ENCODE results near the gene ELAVL1.

The ELAVL1 gene

GRCh38 chr19:7943444-7944176 is 61.8 kb downstream of the ELAVL1 start, which contains the start of gene TIMM44:
Gene TIMM44, minus strand, starts transcription at chr19:7943666. Its CDS starts 15 bp downstream, at chr19:7943651.
- in situ Hi-C loops (cut with MboI; ENCODE audit: low sequenced_read_pairs, unreplicated experiment) = no loop called here
- TF ChIP-seq CTCF (IDR thresholded peaks at IDR 0.05; ENCODE audit: borderline replicate concordance, control extremely low read depth, extremely low read depth, insufficient read depth, missing control alignments) = no peak
- DNase-seq (ENCODE audit: low spot score) = peak; percentile 98

GRCh38 chr19:7942981-7943443 is 62.4 kb downstream of the ELAVL1 start:
- in situ Hi-C loops (cut with MboI; ENCODE audit: low sequenced_read_pairs, unreplicated experiment) = no loop called here
- no peak for TF ChIP-seq CTCF (IDR thresholded peaks at IDR 0.05; ENCODE audit: borderline replicate concordance, control extremely low read depth, extremely low read depth, insufficient read depth, missing control alignments)
- DNase-seq (ENCODE audit: low spot score) = no peak

GRCh38 chr19:7941895-7942596 is 63.4 kb downstream of the ELAVL1 start:
- in situ Hi-C loops (cut with MboI; ENCODE audit: low sequenced_read_pairs, unreplicated experiment) = no loop called here
- no peak for TF ChIP-seq CTCF (IDR thresholded peaks at IDR 0.05; ENCODE audit: borderline replicate concordance, control extremely low read depth, extremely low read depth, insufficient read depth, missing control alignments)
- DNase-seq (ENCODE audit: low spot score) = no peak

- in situ Hi-C loops (cut with MboI; ENCODE audit: low sequenced_read_pairs, unreplicated experiment) = no loop called here
Measured at GRCh38 chr19:7940841-7941240, 64.6 kb downstream of the ELAVL1 start.

GRCh38 chr19:7934766-7935165 is 70.7 kb downstream of the ELAVL1 start:
- TF ChIP-seq CTCF (IDR thresholded peaks at IDR 0.05; ENCODE audit: borderline replicate concordance, control extremely low read depth, extremely low read depth, insufficient read depth, missing control alignments) = no peak
- in situ Hi-C loops (cut with MboI; ENCODE audit: low sequenced_read_pairs, unreplicated experiment) = no loop called here
- DNase-seq (ENCODE audit: low spot score) = no peak

More at GRCh38 chr19:7940841-7941240, 64.6 kb downstream of the ELAVL1 start:
- no peak for TF ChIP-seq CTCF (IDR thresholded peaks at IDR 0.05; ENCODE audit: borderline replicate concordance, control extremely low read depth, extremely low read depth, insufficient read depth, missing control alignments)
- no peak for DNase-seq (ENCODE audit: low spot score)

GRCh38 chr19:7933828-7934725 is 71.4 kb downstream of the ELAVL1 start:
- in situ Hi-C loops (cut with MboI; ENCODE audit: low sequenced_read_pairs, unreplicated experiment) = no loop called here
- DNase-seq (ENCODE audit: low spot score) = no peak
- TF ChIP-seq CTCF (IDR thresholded peaks at IDR 0.05; ENCODE audit: borderline replicate concordance, control extremely low read depth, extremely low read depth, insufficient read depth, missing control alignments) = no peak
